ENCODE results near the gene CD36. TPM values are rescaled to one million over a fixed set of nuclear protein-coding genes. Genes with fewer than 3 reads are reported as not detected.

The CD36 gene
- total RNA-seq, 1 experiment from 2014 or later = 0.12 TPM

- Mint-ChIP-seq H3K36me3 (ENCODE audit: insufficient read depth, unreplicated experiment) (peaks cover 3% of the 10 kb centered on the region), H3K27ac (ENCODE audit: low read depth, unreplicated experiment) (no peak overlapping the region), H3K27me3 (ENCODE audit: insufficient read depth, unreplicated experiment) (no peaks in the 10 kb centered on the region), H3K4me3 (ENCODE audit: unreplicated experiment) (no peak overlapping the region), H3K9me3 (ENCODE audit: unreplicated experiment) (peaks cover 8% of the 10 kb centered on the region), H3K4me1 (ENCODE audit: insufficient read depth, unreplicated experiment) (peaks cover 27% of the 10 kb centered on the region)
- CTCF ChIA-PET = interaction anchor here (0.7 to 0.8 kb wide), 2 partner anchors 71 to 192 kb away, joined by 3 to 4 read pairs; no protein-coding TSS in a partner anchor
- DNase-seq (ENCODE audit: unreplicated experiment) = no peak
- TF ChIP-seq CTCF (IDR thresholded peaks at IDR 0.05; ENCODE audit: unreplicated experiment) = no peak
- intact Hi-C loops (cut with micrococcal nuclease) = no loop called here
- BruUV-seq (replicated peaks) = no TSS peak
- POLR2A ChIA-PET = interaction anchor here (0.8 to 1.1 kb wide), 2 partner anchors 43 to 179 kb away, joined by 3 read pairs; no protein-coding TSS in a partner anchor
Measured at GRCh38 chr7:80619741-80620140, 18.7 kb upstream of the CD36 start.

GRCh38 chr7:80622541-80622940, 15.9 kb upstream of the CD36 start:
- peak; percentile 22 for DNase-seq (ENCODE audit: unreplicated experiment)
- Mint-ChIP-seq H3K27ac (ENCODE audit: low read depth, unreplicated experiment) (no peak overlapping the region), H3K4me3 (ENCODE audit: unreplicated experiment) (no peak overlapping the region), H3K4me1 (ENCODE audit: insufficient read depth, unreplicated experiment) (peaks cover 18% of the 10 kb centered on the region), H3K9me3 (ENCODE audit: unreplicated experiment) (peaks cover 8% of the 10 kb centered on the region), H3K27me3 (ENCODE audit: insufficient read depth, unreplicated experiment) (no peaks in the 10 kb centered on the region), H3K36me3 (ENCODE audit: insufficient read depth, unreplicated experiment) (no peaks in the 10 kb centered on the region)
- POLR2A ChIA-PET = interaction anchor here (0.6 to 2.3 kb wide), 9 partner anchors 8 to 543 kb away, joined by 3 to 13 read pairs (median 4); no protein-coding TSS in a partner anchor
- CTCF ChIA-PET = interaction anchor here (0.6 to 1.4 kb wide), 5 partner anchors 36 to 626 kb away, joined by 3 to 6 read pairs (median 3); no protein-coding TSS in a partner anchor
- no TSS peak for BruUV-seq (replicated peaks)
- intact Hi-C loops (cut with micrococcal nuclease) = no loop called here
- no peak for TF ChIP-seq CTCF (IDR thresholded peaks at IDR 0.05; ENCODE audit: unreplicated experiment)

- peak; percentile 42 for DNase-seq (ENCODE audit: unreplicated experiment)
- H3K27me3 Mint-ChIP-seq (ENCODE audit: insufficient read depth, unreplicated experiment) = no peaks in the 10 kb centered on the region
- no peak overlapping the region for H3K4me3 Mint-ChIP-seq (ENCODE audit: unreplicated experiment)
- ChIA-PET CTCF (interaction anchor here (0.6 to 1.4 kb wide), 4 partner anchors 10 to 504 kb away, joined by 3 to 6 read pairs (median 4); no protein-coding TSS in a partner anchor), POLR2A (interaction anchor here (0.8 to 2.3 kb wide), 6 partner anchors 11 to 859 kb away, joined by 3 to 13 read pairs (median 4); no protein-coding TSS in a partner anchor)
- no peak for TF ChIP-seq CTCF (IDR thresholded peaks at IDR 0.05; ENCODE audit: unreplicated experiment)
- peaks cover 2% of the 10 kb centered on the region for H3K9me3 Mint-ChIP-seq (ENCODE audit: unreplicated experiment)
- intact Hi-C loops (cut with micrococcal nuclease) = no loop called here
- BruUV-seq (replicated peaks) = no TSS peak
- peaks cover 18% of the 10 kb centered on the region for H3K4me1 Mint-ChIP-seq (ENCODE audit: insufficient read depth, unreplicated experiment)
- no peak overlapping the region for H3K27ac Mint-ChIP-seq (ENCODE audit: low read depth, unreplicated experiment)
- H3K36me3 Mint-ChIP-seq (ENCODE audit: insufficient read depth, unreplicated experiment) = no peaks in the 10 kb centered on the region
Measured at GRCh38 chr7:80623503-80624252, 14.8 kb upstream of the CD36 start.

GRCh38 chr7:80624763-80625162, 13.7 kb upstream of the CD36 start:
- intact Hi-C loops (cut with micrococcal nuclease) = no loop called here
- Mint-ChIP-seq H3K27me3 (ENCODE audit: insufficient read depth, unreplicated experiment) (no peaks in the 10 kb centered on the region), H3K4me1 (ENCODE audit: insufficient read depth, unreplicated experiment) (peaks cover 18% of the 10 kb centered on the region), H3K36me3 (ENCODE audit: insufficient read depth, unreplicated experiment) (no peaks in the 10 kb centered on the region), H3K27ac (ENCODE audit: low read depth, unreplicated experiment) (no peak overlapping the region), H3K4me3 (ENCODE audit: unreplicated experiment) (no peak overlapping the region), H3K9me3 (ENCODE audit: unreplicated experiment) (no peaks in the 10 kb centered on the region)
- DNase-seq (ENCODE audit: unreplicated experiment) = no peak
- ChIA-PET POLR2A (interaction anchor here (0.7 kb wide), 2 partner anchors 8 to 477 kb away, joined by 3 read pairs; no protein-coding TSS in a partner anchor), CTCF (interaction anchor here (0.6 to 0.7 kb wide), 3 partner anchors 84 to 439 kb away, joined by 3 read pairs; no protein-coding TSS in a partner anchor)
- BruUV-seq (replicated peaks) = no TSS peak
- TF ChIP-seq CTCF (IDR thresholded peaks at IDR 0.05; ENCODE audit: unreplicated experiment) = no peak

All from MCF 10A (cell line).